OCI-LY7 (cell line): ENCODE measurements around the gene TAS2R41. TPM values are rescaled to one million over a fixed set of nuclear protein-coding genes. Genes with fewer than 3 reads are reported as not detected.

ENCODE experiments used
- BruUV-seq: library from RNA; stranded (reverse); fragments of 400-500 nt; replicated peaks from 2 replicates; lab custom pipeline; 2021; lab: Mats Ljungman, UMichigan
- CTCF ChIA-PET: fragments of 300-600 bp; sonication (Branson Sonifier 250); formaldehyde crosslinking; loops from one replicate; lab custom pipeline; 2022; ENCODE audit warnings: antibody characterized with exemption; ENCODE audit not compliant: unreplicated experiment; lab: Charles Lee
- POLR2A ChIA-PET: fragments of 300-600 bp; sonication (Branson Sonifier 250); formaldehyde crosslinking; loops from one replicate; lab custom pipeline; 2022; ENCODE audit warnings: antibody characterized with exemption; lab: Charles Lee
- DNase-seq: peaks from one replicate; pipeline ENCODE4 v3.0.0-alpha.2; 2015; ENCODE audit warnings: low spot score
- H2AFZ ChIP-seq: fragments of 200-600 bp; sonication (generic), shearing (Covaris generic); 2 replicates; pipeline ENCODE4 v1.6.1; 2014; ENCODE audit warnings: mild to moderate bottlenecking, antibody characterized with exemption, low read length, moderate library complexity
- H3K27ac ChIP-seq: fragments of 200-600 bp; sonication (generic); 2 replicates; pipeline ENCODE4 v1.5.1; 2014; ENCODE audit warnings: mixed run types, low read depth, mild to moderate bottlenecking, moderate library complexity, low read length, inconsistent platforms; ENCODE audit not compliant: poor library complexity, severe bottlenecking
- H3K36me3 ChIP-seq: fragments of 200-600 bp; sonication (generic); 2 replicates; pipeline ENCODE4 v1.6.1; 2014; ENCODE audit warnings: mild to moderate bottlenecking, antibody characterized with exemption, low read length, moderate library complexity, mixed read lengths; ENCODE audit not compliant: insufficient read depth
- H3K4me1 ChIP-seq: fragments of 200-600 bp; sonication (generic); 2 replicates; pipeline ENCODE4 v1.5.1; 2014; ENCODE audit warnings: mild to moderate bottlenecking, low read length; ENCODE audit not compliant: insufficient read depth, poor library complexity, severe bottlenecking
- H3K4me2 ChIP-seq: fragments of 200-600 bp; sonication (generic); 2 replicates; pipeline ENCODE4 v1.6.1; 2014; ENCODE audit warnings: mild to moderate bottlenecking, low read length
- H3K4me3 ChIP-seq: fragments of 200-600 bp; sonication (generic); 2 replicates; pipeline ENCODE4 v1.5.1; 2014; ENCODE audit warnings: mild to moderate bottlenecking, low read depth, low read length; ENCODE audit not compliant: poor library complexity, severe bottlenecking
- H3K79me2 ChIP-seq: fragments of 200-600 bp; sonication (generic); 2 replicates; pipeline ENCODE4 v1.6.1; 2016; ENCODE audit warnings: low read depth, mild to moderate bottlenecking, low read length, moderate library complexity, mixed read lengths; ENCODE audit not compliant: insufficient read depth
- H3K9me2 ChIP-seq: fragments of 200-600 bp; sonication (generic); 2 replicates; pipeline ENCODE4 v1.6.1; 2016; ENCODE audit warnings: mild to moderate bottlenecking, low read length, mixed read lengths; ENCODE audit not compliant: insufficient read depth
- H3K9me3 ChIP-seq: fragments of 200-600 bp; sonication (generic); 2 replicates; pipeline ENCODE4 v1.6.1; 2014; ENCODE audit warnings: mild to moderate bottlenecking, mixed run types, low read length, mixed read lengths
- H4K20me1 ChIP-seq: fragments of 200-600 bp; sonication (generic); 2 replicates; pipeline ENCODE4 v1.6.1; 2014; ENCODE audit warnings: mild to moderate bottlenecking, antibody characterized with exemption, low read length, moderate library complexity, mixed read lengths; ENCODE audit not compliant: insufficient read depth
- EZH2phosphoT487 ChIP-seq: fragments of 200-600 bp; sonication (generic); IDR thresholded peaks from 2 replicates; pipeline ENCODE4 v1.6.1; 2018; ENCODE audit warnings: low read depth, borderline replicate concordance, mild to moderate bottlenecking, mixed run types, antibody characterized with exemption, low read length, moderate library complexity, mixed read lengths
- intact Hi-C: fragments of 100-400 bp; cut with micrococcal nuclease; formaldehyde crosslinking; loops from one replicate; pipeline ENCODE4 v1.10.0; 2022; ENCODE audit not compliant: unreplicated experiment
- total RNA-seq, 2 experiments: library from RNA; depleted of rRNA in 1 of 2; stranded (reverse); fragments of >200 nt in 1 of 2; shearing (Covaris generic) in 1 of 2; gene quantifications; 2 replicates each; pipeline ENCODE4 v1.2.3, GENCODE V29; 2014 to 2022
- TF ChIP-seq, protein P1 (sequence below): fragments of 200-600 bp; sonication (generic); conservative IDR thresholded peaks from 2 replicates; pipeline ENCODE4 v1.5.1; 2014; ENCODE audit warnings: mild to moderate bottlenecking, antibody characterized with exemption, low read length, moderate library complexity, mixed read lengths

Gene TAS2R41
- total RNA-seq, 2 experiments from 2014 or later = not detected

DNA sequence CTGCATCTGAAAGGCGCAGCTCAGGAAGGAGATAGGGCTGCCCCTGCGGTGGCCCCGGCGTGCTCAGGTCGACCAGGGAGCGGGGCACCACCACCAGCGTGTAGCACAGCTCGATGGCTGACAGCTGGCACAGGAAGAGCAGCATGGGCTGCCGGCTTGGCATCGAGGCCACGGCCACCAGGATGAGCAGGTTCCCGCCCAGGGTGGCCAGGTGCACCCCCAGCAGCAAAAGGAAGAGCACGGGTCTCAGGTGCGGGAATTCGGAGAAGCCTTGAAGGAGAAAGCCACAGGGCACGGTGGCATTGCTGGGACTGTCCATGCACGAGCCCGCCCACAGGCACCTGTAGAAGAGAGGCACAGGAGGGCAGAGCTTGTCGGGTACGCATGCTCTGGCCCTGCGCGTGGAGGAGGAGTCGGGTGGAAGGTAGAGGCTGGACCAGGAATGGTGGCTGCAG lies 33.9 kb downstream of the TAS2R41 start:
- Histone ChIP-seq H4K20me1 (no peaks in the 10 kb centered on the region), H3K27ac (no peak overlapping the region), H3K9me3 (no peaks in the 10 kb centered on the region), H3K79me2 (no peaks in the 10 kb centered on the region), H2AFZ (no peak overlapping the region), H3K4me2 (no peak overlapping the region), H3K4me3 (no peak overlapping the region), H3K36me3 (no peaks in the 10 kb centered on the region), H3K4me1 (no peaks in the 10 kb centered on the region), H3K9me2 (no peaks in the 10 kb centered on the region)
- intact Hi-C loops = no loop called here
- TF ChIP-seq, protein P1, sequence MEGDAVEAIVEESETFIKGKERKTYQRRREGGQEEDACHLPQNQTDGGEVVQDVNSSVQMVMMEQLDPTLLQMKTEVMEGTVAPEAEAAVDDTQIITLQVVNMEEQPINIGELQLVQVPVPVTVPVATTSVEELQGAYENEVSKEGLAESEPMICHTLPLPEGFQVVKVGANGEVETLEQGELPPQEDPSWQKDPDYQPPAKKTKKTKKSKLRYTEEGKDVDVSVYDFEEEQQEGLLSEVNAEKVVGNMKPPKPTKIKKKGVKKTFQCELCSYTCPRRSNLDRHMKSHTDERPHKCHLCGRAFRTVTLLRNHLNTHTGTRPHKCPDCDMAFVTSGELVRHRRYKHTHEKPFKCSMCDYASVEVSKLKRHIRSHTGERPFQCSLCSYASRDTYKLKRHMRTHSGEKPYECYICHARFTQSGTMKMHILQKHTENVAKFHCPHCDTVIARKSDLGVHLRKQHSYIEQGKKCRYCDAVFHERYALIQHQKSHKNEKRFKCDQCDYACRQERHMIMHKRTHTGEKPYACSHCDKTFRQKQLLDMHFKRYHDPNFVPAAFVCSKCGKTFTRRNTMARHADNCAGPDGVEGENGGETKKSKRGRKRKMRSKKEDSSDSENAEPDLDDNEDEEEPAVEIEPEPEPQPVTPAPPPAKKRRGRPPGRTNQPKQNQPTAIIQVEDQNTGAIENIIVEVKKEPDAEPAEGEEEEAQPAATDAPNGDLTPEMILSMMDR = no peak
- TF ChIP-seq EZH2phosphoT487 = no peak
- BruUV-seq = no TSS peak
- ChIA-PET CTCF (no interaction called here), POLR2A (interaction anchor here (0.6 to 0.8 kb wide), 2 partner anchors 10 to 1110 kb away, joined by 4 to 6 read pairs; no protein-coding TSS in a partner anchor)
- DNase-seq = no peak

GRCh38 chr7:143512488-143513340 lies 35.0 kb downstream of the TAS2R41 start:
- Histone ChIP-seq H3K4me1 (no peaks in the 10 kb centered on the region), H2AFZ (no peak overlapping the region), H4K20me1 (no peaks in the 10 kb centered on the region), H3K27ac (no peak overlapping the region), H3K79me2 (no peaks in the 10 kb centered on the region), H3K9me3 (no peaks in the 10 kb centered on the region), H3K36me3 (no peaks in the 10 kb centered on the region), H3K4me2 (no peak overlapping the region), H3K4me3 (no peak overlapping the region), H3K9me2 (no peaks in the 10 kb centered on the region)
- intact Hi-C loops = no loop called here
- POLR2A ChIA-PET = interaction anchor here (0.6 to 0.7 kb wide), 4 partner anchors 96 to 1108 kb away, joined by 4 to 9 read pairs (median 6); no protein-coding TSS in a partner anchor
- DNase-seq = no peak
- no TSS peak for BruUV-seq
- CTCF ChIA-PET = no interaction called here
- TF ChIP-seq, protein P1 = no peak
- TF ChIP-seq EZH2phosphoT487 = no peak

DNA sequence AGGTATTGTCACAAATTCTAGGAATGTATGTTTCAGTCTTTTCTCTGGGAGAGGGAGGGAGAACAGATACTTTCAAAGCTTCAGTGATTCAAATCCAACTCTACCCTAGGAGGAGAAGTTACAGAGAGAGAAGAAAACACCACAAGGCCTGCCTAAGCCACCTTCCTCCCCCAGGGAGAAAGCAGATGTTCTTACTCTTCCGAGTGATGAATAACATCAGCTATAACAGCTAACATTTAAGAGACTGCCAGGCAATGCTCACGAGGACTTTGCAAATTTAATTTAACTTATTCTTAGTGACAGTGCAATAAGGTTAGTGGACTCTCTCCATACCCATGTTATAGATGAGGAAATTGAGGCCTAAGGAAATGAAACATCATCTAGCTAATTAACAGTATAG lies 36.8 kb downstream of the TAS2R41 start:
- H4K20me1 ChIP-seq = no peaks in the 10 kb centered on the region
- no peak for DNase-seq
- no peaks in the 10 kb centered on the region for H3K9me3 ChIP-seq
- POLR2A ChIA-PET = no interaction called here
- TF ChIP-seq EZH2phosphoT487 = no peak
- TF ChIP-seq, protein P1 = no peak
- H2AFZ ChIP-seq = no peak overlapping the region
- H3K36me3 ChIP-seq = no peaks in the 10 kb centered on the region
- no peaks in the 10 kb centered on the region for H3K79me2 ChIP-seq
- no peak overlapping the region for H3K27ac ChIP-seq
- H3K4me2 ChIP-seq = no peak overlapping the region
- H3K4me3 ChIP-seq = no peak overlapping the region
- no TSS peak for BruUV-seq
- intact Hi-C loops = no loop called here
- no peaks in the 10 kb centered on the region for H3K9me2 ChIP-seq
- CTCF ChIA-PET = no interaction called here
- no peaks in the 10 kb centered on the region for H3K4me1 ChIP-seq
